CD1c-positive myeloid dendritic cell (primary cell): ENCODE results near the gene SDHAF1.
"Not testable (repeated sequence)": the region's sequence is repeated elsewhere in the genome, so short reads cannot be mapped to it uniquely, and the experiment has no call there.

Experiments
- DNase-seq: peaks from one replicate; pipeline ENCODE4 v3.0.0-alpha.2; 2016; ENCODE audit errors: extremely low spot score

SDHAF1 gene

DNA sequence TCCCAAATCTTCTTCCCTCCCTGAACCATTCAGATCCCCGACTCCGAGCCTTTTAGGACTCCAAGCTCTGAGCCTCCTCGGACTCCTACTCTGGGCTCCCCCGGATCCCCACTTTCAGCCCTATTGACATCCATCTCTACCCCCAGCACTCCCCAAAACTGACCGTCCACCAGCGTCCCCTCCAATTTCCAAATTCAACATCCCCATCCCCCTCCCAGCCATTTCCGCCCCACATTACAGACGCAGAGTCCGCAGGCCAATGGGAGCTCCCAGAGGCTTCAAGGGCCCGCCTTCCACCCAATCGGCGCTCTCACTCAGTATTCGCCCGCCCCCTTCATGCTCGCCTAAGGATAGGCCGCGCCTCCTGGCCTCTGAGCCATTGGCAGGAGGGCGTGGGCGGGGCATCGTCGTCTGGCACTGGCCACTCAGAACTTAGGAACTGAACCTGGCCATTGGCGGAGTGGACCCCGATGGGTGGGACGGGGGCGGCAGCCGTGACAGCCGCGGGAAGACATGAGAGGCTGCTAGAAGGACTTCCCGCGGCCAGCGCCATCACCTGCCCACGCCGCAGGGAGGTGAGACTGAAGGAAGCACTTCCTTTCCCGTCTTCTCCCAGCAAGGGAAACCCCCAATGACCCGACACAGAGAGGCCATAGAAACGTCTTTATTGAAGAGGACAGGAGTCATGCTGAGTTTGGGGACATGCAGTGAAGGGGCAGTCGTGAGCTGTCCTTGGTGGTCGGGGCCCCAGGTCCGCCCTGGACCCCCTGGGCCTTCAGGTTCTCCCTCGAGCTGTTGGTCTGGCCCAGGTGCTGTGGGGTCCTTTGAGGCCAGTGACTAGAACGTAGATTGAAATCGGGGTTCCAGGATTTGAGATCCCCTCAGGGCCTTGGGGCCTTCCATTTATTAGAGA lies 19.3 kb downstream of the SDHAF1 start, which contains the start of gene ALKBH6:
Gene ALKBH6, minus strand, starts transcription at position 202 of the 913 bp plus-strand sequence. CDS start 816 bp downstream, outside the sequence.
- peak; percentile 100 for DNase-seq

DNA sequence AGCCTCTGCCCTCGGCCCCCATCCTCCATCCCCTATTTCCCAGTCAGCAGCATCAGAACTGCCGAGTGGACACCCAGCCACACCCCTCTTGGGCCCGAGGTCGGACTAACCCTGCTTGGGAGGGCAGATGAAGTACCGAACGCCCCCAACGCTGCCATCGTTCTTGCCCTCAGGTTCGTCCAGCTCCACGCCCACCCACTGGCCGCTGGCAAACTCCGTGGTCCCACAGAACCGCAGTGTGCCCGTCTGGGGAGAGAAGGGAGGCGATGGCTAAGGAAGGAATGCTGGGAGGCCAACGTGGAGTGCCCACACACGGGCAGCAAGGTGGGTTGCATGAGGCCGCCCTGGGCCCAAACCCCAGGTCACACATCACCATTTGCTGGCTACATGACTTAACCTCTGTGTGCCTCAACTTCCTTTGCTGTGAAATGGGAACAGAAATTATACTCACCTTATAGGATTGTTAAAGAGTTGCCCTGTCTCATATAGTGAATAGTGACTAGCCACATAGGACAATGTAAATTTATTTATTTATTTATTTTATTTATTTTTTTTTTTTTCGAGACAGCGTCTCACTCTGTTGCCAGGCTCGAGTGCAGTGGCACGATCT lies 24.2 kb downstream of the SDHAF1 start:
- no peak for DNase-seq

DNA sequence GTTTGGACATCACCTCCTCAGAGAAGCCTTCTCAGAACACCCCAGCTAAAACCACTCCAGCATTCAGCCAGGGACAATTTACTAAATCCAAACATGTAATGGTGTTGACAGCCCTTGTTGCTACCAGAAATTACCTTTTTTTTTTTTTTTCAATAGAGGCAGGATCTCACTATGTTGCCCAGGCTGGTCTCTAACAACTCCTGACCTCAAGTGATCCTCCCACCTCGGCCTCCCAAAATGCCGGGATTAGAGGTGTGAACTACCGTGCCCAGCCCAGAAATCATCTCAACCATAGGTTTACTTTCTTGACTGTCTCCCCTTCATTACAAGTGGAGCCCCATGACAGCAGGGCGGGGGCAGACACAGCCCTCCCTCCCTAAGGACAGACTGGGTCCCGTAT lies 28.4 kb downstream of the SDHAF1 start:
- no peak for DNase-seq

DNA sequence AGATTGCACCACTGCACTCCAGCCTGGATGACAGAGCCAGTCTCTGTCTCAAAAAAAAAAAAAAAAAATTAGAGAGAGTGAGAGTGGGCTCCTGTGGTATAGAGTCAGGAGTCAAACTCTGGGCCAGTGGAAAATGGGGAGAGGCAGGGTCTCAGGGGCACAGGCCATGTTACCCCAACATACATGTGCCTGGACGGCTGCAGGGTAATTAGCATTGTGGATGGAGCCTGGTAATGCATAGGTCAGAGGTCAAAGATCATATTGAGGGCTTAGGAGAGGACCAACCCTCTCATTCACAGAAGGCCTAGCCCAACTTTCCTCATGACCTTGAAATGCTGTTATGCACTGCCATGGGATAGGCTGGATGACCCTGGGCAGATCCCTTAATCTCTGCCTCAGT lies 30.6 kb downstream of the SDHAF1 start:
- no peak for DNase-seq

DNA sequence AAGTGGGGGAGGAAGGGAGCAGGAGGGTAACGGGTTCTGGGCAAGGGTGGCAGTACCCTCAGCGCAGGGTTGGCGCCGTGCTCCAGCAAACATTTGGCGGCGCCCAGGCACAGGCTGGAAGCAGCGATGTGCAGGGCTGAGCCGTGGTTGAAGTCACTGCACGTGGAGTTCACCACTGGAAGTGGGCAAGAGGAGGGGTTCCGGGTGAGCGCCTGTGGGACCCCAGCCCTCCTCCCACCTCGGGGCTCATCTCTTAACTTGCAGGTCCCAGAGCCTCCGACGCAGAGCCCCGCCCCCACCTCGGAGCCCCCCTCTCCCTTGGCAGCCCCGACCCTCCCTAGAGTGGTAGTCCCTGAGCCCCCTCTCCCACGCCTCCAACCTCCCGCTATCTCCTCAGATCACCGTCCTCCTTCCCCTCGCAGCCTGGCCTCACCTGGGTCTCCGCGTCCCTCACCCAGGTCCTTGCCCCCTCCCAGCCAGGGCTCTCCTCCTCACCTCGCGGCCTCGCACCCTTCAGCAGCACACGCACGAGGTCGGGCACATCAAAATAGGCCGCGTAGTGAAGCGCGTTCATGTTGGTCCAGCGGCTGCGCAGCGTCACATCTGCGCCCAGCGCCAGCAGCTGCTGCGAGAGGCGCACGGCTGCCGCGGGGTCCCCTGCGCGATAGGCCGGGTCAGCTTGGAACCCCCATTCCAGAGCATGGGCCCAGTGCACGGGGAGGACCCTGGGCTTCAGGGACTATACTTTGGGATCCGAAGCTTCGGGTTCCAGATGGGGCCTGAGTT lies 31.3 kb downstream of the SDHAF1 start:
- DNase-seq, result no peak

DNA sequence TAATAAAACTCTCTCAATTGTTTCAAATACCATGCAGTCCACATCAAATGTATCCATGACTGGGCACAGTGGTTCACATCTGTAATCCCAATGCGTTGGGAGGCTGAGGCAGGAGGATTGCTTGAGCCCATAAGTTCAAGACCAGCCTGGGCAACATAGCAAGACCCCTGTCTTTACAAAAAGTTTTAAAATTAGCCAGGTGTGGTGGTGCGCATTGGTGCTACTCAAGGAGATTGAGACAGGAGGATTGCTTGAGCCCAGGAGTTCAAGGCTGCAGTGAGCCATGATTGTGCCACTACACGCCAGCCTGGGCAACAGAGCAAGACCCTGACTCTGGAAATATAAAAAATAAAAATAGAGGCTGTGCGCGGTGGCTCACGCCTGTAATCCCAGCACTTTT lies 32.7 kb downstream of the SDHAF1 start:
- DNase-seq, result no peak

DNA sequence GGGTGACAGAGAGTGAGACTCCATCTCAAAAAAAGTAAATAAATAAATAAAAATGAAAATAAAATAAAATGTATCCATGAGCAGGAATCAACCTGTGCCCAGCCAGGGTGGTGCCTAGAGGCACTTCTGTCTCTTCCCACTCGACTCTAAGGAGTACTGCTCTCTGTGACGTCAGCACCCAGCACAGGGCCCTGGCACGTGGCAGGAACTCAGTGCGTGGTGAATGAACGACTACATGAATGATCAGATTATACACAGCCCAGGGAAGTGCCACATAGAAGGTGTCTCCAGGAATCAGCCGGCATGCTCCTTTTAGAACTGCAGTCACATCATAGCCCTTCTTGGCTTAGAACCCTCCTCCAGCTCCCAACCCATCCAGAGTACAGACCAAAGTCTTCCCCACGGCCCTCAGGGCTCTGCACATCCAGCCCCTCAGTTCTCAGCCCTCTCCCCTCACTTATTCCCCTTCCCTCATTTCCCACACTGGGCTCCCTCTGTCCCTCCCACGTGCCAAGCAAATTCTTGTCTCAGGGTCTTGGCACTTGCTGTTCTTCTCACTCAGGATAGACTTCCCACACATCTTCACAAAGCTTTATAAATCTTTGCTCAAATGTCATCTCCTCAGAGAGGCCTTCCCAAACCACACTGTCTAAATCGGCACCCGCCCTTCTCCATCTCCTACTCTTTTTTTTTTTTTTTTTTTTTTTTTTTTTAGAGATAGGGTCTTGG lies 33.5 kb downstream of the SDHAF1 start:
- no peak for DNase-seq

DNA sequence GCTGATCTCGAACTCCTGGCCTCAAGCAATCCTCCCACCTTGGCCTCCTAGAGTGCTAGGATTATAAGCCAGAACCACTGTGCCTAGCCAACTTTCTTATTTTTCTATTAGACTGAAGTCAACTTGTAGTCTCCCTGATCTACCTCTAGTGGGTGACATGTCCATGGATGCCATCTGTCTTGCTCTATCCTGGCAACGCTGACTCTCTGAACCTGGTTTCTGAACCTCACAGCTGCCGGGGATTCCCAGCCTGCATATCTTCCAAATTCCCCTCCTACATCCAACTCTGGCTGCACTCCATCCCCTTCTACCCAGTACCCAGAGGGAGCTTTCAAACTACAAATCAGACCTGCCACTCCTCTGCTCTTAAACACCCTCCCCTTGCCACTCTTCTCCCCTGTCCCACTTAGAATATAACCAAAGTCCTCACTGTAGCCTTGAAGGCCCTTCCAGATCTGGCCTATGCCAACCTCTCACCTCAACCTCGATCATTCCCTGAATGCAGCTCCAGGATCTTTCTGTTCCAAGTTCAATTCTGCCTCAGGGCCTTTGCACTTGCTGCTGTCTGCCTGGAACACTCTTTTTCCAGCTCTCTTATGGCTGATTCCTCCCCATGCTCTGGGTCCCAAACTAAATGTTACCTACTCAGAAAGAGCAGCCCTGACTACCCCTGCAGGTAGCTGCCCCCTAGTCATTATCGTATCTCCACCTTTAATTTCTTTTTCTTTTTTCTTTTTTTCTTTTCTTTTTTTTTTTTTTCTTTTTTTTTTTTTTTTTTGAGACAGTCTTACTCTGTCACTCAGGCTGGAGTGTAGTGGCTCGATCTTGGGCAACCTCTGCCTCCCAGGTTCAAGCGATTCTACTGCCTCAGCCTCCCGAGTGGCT lies 35.5 kb downstream of the SDHAF1 start:
- DNase-seq, result no peak

DNA sequence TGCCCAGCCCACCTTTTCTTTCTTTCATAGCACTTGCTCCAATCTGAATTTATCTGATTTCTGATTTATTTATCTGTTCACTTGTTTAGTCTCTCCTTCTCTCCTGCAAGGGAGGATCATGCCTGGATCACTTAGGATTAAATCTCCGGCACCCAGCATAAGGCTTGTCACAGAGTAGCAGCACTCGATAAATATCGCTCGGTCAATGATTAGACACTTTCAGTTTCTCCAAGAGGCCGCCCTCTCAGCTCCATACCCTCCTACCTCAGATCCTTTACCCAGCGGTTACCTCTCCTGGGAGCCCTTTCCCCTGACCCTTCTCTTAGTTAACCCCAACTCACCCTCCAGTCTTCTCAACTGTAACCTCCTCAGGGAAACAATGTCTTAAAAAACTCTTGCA lies 36.3 kb downstream of the SDHAF1 start:
- DNase-seq, result no peak

DNA sequence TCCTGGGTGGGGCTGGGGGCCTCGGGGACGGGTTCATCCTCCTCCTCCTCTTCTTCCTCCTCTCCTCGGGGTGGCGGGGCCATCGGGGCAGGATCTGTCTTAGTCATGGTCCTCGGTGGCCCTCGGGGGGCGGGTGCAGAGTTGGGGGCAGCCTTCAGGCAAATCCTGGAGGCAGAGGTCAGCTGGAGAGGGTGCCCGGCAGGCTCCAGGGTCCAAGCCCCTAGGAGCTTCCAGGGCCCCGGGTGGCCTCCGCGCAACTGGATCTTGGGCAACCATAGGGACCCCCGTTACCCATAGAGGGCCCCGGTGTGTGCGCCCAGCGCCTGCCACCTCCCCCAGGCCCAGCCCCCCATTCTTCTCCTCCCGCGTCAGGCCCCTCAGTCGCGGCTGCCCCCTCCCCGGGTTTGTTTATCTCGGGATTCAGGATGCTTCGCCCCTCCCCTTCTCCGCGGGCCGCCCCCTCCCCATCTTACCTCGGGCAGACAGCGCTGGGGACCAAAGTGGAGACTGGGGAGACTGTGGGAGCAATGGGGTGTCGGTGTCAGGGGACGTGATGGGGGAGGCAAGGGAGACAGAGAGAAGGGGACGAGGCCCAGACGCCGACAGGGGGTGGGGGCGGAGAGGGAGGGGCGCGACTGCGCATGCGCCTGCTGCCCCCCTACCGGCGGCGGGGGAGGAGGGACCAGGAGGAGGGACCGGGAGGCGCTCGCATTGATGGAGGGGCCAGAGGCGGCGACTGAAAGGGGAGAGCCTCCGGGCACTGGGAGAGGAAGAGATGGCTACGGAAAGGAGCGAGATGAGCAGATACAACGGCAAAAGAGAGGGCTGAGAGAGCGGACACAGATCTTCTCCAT lies 37.5 kb downstream of the SDHAF1 start, which contains the start of gene CLIP3:
Gene CLIP3, minus strand, starts transcription at position 623 of the 854 bp plus-strand sequence. Its CDS starts 516 bp downstream, at position 107.
- no peak for DNase-seq

DNA sequence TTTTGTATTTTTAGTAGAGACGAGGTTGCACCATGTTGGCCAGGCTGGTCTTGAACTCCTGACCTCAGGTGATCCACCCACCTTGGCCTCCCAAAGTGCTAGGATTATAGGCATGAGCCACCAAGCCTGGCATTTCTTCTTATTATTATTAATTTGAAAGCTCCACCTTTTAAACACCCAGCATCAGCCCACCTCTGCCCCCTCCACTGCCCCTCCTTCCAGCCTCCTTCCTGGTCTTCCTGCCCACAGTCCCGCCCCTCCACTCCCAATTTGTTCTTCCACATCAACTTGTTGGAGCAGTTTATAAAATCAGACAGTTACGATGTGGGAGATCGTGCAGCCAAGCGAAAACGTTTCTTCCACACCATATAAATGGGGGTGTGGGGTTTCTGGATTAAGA lies 45.5 kb downstream of the SDHAF1 start:
- DNase-seq, result no peak

DNA sequence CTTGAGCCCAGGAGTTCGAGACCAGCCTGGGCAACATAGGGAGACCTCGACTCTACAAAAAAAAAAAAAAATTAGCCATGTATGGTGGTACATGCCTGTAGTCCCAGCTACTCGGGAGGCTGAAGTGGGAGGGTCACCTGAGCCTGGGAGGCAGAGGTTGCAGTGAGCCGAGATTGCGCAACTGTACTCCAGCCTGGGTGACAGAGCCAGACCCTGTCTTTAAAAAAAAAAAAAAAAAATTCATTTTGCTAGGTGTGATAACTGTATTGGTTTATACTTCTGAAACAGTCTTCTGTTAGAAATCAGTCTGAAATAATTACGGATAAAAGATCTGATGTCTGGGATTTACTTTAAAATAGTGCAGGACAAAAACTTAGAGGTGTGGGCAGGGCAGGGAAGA lies 46.1 kb downstream of the SDHAF1 start:
- not testable (repeated sequence) for DNase-seq

DNA sequence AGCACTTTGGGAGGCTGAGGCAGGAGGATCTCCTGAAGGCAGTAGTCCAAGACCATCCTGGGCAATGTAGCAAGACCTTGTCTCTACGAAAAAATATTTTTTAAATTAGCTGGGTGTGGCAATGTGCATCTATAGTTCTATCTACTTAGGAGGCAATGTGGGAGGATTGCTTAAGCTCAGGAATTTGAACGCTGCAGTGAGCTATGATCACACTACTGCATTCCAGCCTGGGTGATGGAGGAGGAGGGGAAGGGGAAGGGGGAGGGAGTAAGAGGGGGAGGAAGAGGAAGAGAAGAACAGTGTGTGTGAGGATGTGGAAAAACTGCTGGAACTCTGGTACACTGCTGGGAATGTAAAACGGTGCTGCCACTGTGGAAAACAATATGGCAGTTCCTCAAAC lies 46.8 kb downstream of the SDHAF1 start:
- DNase-seq, result peak; percentile 23

DNA sequence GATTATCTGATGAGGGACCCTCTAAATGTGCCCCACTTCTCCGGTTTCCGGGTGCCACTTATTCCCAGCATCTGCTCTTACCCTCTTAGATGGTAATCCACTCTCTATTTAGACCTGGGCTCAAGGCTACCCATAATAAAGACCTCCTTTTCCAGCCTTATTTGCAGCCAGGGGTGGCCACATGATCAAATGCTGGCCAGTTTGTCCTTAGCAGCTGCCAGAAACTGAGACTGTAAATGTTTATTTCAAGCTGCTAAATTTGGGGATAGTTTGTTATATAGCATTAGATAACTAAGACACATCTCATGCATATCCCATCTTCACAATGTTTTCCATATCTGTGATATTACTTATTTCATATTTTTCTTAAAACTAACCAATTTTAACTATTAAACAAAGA lies 49.0 kb downstream of the SDHAF1 start:
- DNase-seq, result no peak
